Vagina (tissue), 2 donors: ENCODE measurements around the gene NTM. TPM values are rescaled to one million over a fixed set of nuclear protein-coding genes. Genes with fewer than 3 reads are reported as not detected.

Experiments
- DNase-seq, 2 donors: peaks; one replicate each; pipeline ENCODE4 v3.0.0-alpha.2; 2017; ENCODE audit errors: extremely low spot score in 2 of 2
- H3K27ac ChIP-seq: fragments of 200-600 bp; sonication (generic); one replicate; pipeline ENCODE4 v1.5.1; 2019
- H3K27me3 ChIP-seq: fragments of 200-600 bp; sonication (generic); one replicate; pipeline ENCODE4 v1.5.1; 2019
- H3K36me3 ChIP-seq, 2 donors: fragments of 200-600 bp; sonication (generic); one replicate each; pipeline ENCODE4 v1.5.1; 2017 to 2019
- H3K4me1 ChIP-seq: fragments of 200-600 bp; sonication (generic); one replicate; pipeline ENCODE4 v1.5.1; 2019
- H3K4me3 ChIP-seq, 2 donors: fragments of 200-600 bp; sonication (generic); 1 replicate in 1 of 2; 2 replicates in 1 of 2; pipeline ENCODE4 v1.5.1; 2016 to 2019
- H3K9me3 ChIP-seq: fragments of 200-600 bp; sonication (generic); one replicate; pipeline ENCODE4 v1.5.1; 2019
- POLR2A ChIP-seq, 2 donors: fragments of 450-650 bp; IDR thresholded peaks; one replicate each; pipeline ENCODE4 v1.6.1; 2017; ENCODE audit warnings: antibody characterized with exemption in 2 of 2, mild to moderate bottlenecking in 2 of 2, moderate library complexity in 2 of 2
- POLR2AphosphoS5 ChIP-seq, 2 donors: sonication (generic); formaldehyde crosslinking; IDR thresholded peaks; one replicate each; pipeline ENCODE4 v1.9.0; 2017; ENCODE audit warnings: antibody characterized with exemption in 2 of 2, mild to moderate bottlenecking in 2 of 2, low read depth in 1 of 2; ENCODE audit not compliant: insufficient read depth in 1 of 2
- intact Hi-C: fragments of 100-400 bp; cut with DNase I; formaldehyde crosslinking; loops from one replicate; pipeline ENCODE4 v1.15.1; 2023
- total RNA-seq: library from RNA; depleted of rRNA; stranded (reverse); fragments of >200 nt; gene quantifications from one replicate; pipeline ENCODE4 v1.2.3, GENCODE V29; 2016
- TF ChIP-seq, protein P1 (sequence below), 3 experiments: fragments of 450-650 bp in 2 of 3; fragments of 200-600 bp in 1 of 3; sonication (generic) in 1 of 3; IDR thresholded peaks; one replicate each; pipeline ENCODE4 v1.5.1; 2017 to 2019; ENCODE audit warnings: antibody characterized with exemption in 3 of 3, mild to moderate bottlenecking in 2 of 3, moderate library complexity in 2 of 3

Gene NTM
- total RNA-seq, 1 donor from 2014 or later, result 4.2 TPM

DNA sequence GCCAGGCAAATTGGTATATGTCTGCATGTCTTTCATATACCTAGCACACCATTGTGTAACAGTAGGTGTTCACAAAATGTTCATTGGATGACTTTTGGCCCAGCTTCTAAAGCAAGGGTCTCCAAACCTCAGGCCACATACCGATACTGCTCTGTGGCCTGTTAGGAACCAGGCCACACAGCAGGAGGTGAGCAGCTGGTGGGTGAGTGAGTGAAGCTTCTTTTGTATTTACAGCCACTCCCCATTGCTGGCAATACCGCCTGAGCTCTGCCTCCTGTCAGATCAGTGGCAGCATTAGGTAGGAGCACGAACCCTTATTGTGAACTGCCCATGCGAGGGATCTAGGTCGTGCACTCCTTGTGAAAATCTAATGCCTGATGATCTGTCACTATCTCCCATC lies 836.6 kb downstream of the NTM start:
- no peaks in the 10 kb centered on the region for H3K27me3 ChIP-seq
- intact Hi-C loops, result no loop called here
- no peaks in the 10 kb centered on the region for H3K4me1 ChIP-seq
- no peak for DNase-seq
- TF ChIP-seq POLR2AphosphoS5 (IDR thresholded peaks at IDR 0.05; ENCODE audit: insufficient read depth in 1 of 2, low read depth in 1 of 2), result no peak
- TF ChIP-seq, protein P1, sequence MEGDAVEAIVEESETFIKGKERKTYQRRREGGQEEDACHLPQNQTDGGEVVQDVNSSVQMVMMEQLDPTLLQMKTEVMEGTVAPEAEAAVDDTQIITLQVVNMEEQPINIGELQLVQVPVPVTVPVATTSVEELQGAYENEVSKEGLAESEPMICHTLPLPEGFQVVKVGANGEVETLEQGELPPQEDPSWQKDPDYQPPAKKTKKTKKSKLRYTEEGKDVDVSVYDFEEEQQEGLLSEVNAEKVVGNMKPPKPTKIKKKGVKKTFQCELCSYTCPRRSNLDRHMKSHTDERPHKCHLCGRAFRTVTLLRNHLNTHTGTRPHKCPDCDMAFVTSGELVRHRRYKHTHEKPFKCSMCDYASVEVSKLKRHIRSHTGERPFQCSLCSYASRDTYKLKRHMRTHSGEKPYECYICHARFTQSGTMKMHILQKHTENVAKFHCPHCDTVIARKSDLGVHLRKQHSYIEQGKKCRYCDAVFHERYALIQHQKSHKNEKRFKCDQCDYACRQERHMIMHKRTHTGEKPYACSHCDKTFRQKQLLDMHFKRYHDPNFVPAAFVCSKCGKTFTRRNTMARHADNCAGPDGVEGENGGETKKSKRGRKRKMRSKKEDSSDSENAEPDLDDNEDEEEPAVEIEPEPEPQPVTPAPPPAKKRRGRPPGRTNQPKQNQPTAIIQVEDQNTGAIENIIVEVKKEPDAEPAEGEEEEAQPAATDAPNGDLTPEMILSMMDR (IDR thresholded peaks at IDR 0.05), result no peak
- no peak for TF ChIP-seq POLR2A (IDR thresholded peaks at IDR 0.05)
- no peak overlapping the region for H3K4me3 ChIP-seq
- no peaks in the 10 kb centered on the region for H3K36me3 ChIP-seq
- no peaks in the 10 kb centered on the region for H3K9me3 ChIP-seq
- no peak overlapping the region for H3K27ac ChIP-seq

DNA sequence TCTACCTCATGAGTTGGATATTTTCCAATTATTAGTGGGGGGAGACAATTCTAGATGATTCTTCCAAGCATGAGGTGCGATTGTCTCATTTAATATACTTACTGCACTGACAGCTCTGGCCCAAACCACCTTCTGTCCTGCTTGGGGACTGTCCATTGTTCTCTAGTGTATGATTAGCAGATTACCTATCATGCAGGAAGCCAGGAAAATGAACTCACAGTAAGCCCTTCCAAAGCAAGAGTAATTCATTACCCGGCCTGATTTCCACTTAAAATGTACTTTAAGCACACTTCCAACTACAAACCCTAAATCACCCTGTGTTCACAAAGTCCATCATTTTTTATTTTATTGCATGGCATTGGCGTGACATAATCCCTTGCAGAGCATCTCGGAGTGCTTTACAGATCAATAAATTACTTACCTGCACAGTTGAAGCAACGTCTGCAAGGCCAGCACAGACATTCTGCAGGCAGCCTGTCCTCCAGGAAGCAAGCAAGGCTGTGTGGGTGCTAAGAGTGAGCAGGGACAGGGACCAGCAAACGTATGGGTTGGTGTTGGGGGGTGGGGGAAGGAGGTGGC lies 838.2 kb downstream of the NTM start:
- no peaks in the 10 kb centered on the region for H3K36me3 ChIP-seq
- H3K27ac ChIP-seq, result no peak overlapping the region
- no peak for DNase-seq
- no peaks in the 10 kb centered on the region for H3K27me3 ChIP-seq
- H3K4me1 ChIP-seq, result no peaks in the 10 kb centered on the region
- no peak overlapping the region for H3K4me3 ChIP-seq
- intact Hi-C loops, result no loop called here
- no peaks in the 10 kb centered on the region for H3K9me3 ChIP-seq
- TF ChIP-seq POLR2AphosphoS5 (IDR thresholded peaks at IDR 0.05; ENCODE audit: insufficient read depth in 1 of 2, low read depth in 1 of 2), result no peak
- TF ChIP-seq, protein P1 (IDR thresholded peaks at IDR 0.05), result no peak
- TF ChIP-seq POLR2A (IDR thresholded peaks at IDR 0.05), result no peak

DNA sequence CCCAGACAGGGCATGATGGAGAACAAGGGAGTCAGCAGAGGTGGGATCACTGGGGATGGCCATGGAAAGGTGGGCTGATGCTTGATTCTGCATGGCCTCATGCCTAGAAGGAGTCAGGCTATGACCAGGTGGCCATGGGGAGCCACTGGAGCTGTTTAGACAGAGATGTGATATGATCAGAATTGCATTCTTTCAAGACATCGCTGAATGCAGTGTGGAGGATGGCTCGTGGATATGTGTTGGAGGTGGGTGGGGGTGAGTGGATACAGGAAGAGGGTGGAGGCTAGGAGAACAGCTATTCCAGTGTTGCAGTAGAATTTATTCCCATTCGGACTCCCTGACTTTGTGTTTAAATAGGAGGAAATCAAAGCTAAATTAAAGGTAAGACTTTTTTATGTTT lies 841.1 kb downstream of the NTM start:
- no peak for DNase-seq
- no peaks in the 10 kb centered on the region for H3K9me3 ChIP-seq
- intact Hi-C loops, result no loop called here

DNA sequence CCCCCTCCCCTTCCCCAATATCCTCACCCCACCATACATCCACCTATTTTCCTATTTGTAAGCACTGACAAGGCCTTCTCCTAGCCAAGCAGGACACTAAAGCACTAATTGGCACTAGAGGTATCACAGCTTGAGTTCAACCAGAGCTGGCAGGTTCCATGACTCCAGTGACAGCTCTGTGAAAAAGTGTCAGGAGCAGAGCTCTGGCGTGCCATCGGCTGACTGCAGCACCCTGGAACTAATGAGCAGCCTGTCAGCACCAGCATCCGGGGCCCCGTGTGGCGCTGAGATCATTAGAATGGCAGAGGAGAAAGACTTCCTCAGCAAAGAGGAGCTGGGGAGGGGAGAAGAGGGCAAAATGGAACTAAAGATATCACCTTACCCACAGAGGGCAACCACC lies 847.4 kb downstream of the NTM start:
- no peaks in the 10 kb centered on the region for H3K4me1 ChIP-seq
- H3K27me3 ChIP-seq, result no peaks in the 10 kb centered on the region
- no peaks in the 10 kb centered on the region for H3K9me3 ChIP-seq
- TF ChIP-seq, protein P1 (IDR thresholded peaks at IDR 0.05), result no peak
- TF ChIP-seq POLR2A (IDR thresholded peaks at IDR 0.05) (no peak), POLR2AphosphoS5 (IDR thresholded peaks at IDR 0.05; ENCODE audit: insufficient read depth in 1 of 2, low read depth in 1 of 2) (no peak)
- intact Hi-C loops, result no loop called here
- H3K36me3 ChIP-seq, result no peaks in the 10 kb centered on the region
- H3K4me3 ChIP-seq, result no peak overlapping the region
- no peak for DNase-seq
- no peak overlapping the region for H3K27ac ChIP-seq

More for the DNA sequence above, 841.1 kb downstream of the NTM start:
- Histone ChIP-seq H3K4me3 (no peak overlapping the region), H3K4me1 (no peaks in the 10 kb centered on the region), H3K27me3 (no peaks in the 10 kb centered on the region), H3K27ac (no peak overlapping the region), H3K36me3 (no peaks in the 10 kb centered on the region)
- no peak for TF ChIP-seq POLR2AphosphoS5 (IDR thresholded peaks at IDR 0.05; ENCODE audit: insufficient read depth in 1 of 2, low read depth in 1 of 2)
- no peak for TF ChIP-seq POLR2A (IDR thresholded peaks at IDR 0.05)
- TF ChIP-seq, protein P1 (IDR thresholded peaks at IDR 0.05), result no peak

DNA sequence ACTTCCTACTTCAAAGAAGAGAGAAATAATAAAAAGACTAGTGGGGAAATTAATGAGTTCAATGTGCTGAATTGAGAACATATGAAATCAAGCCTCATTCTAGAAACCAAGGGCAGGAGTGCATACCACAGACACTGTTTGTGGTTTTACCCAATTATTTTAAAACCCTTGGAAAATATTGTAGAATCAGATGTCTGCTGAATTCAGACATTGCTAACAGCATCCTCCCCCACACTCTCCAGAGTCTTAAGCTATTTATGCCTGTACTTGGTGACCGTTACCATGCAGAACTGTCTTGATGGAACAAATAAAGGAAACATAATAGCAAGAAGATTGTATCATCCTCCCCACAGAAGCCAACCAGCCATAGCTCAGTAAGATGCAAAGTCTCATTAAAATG lies 850.1 kb downstream of the NTM start:
- no peak for TF ChIP-seq POLR2AphosphoS5 (IDR thresholded peaks at IDR 0.05; ENCODE audit: insufficient read depth in 1 of 2, low read depth in 1 of 2)
- no peak for TF ChIP-seq POLR2A (IDR thresholded peaks at IDR 0.05)
- TF ChIP-seq, protein P1 (IDR thresholded peaks at IDR 0.05), result no peak
- Histone ChIP-seq H3K27ac (no peak overlapping the region), H3K4me1 (no peaks in the 10 kb centered on the region), H3K36me3 (no peaks in the 10 kb centered on the region), H3K4me3 (no peak overlapping the region), H3K9me3 (no peaks in the 10 kb centered on the region), H3K27me3 (no peaks in the 10 kb centered on the region)
- intact Hi-C loops, result no loop called here
- no peak for DNase-seq
